ENCODE results near the gene HECTD3. TPM values are rescaled to one million over a fixed set of nuclear protein-coding genes. Genes with fewer than 3 reads are reported as not detected.

Gene HECTD3
- total and polyA plus RNA-seq, 9 of the 15 experiments (the other 6 are each of a cell fraction or from before 2014, with no cell fraction given), result 6.3 to 50.8 (median 18.9) TPM

GRCh38 chr1:45012639-45013278, 1.6 kb upstream of the HECTD3 start (continued):
- TF ChIP-seq, protein P1, sequence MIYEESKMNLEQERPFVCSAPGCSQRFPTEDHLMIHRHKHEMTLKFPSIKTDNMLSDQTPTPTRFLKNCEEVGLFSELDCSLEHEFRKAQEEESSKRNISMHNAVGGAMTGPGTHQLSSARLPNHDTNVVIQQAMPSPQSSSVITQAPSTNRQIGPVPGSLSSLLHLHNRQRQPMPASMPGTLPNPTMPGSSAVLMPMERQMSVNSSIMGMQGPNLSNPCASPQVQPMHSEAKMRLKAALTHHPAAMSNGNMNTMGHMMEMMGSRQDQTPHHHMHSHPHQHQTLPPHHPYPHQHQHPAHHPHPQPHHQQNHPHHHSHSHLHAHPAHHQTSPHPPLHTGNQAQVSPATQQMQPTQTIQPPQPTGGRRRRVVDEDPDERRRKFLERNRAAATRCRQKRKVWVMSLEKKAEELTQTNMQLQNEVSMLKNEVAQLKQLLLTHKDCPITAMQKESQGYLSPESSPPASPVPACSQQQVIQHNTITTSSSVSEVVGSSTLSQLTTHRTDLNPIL (CRISPR knock-in tag; IDR thresholded peaks at IDR 0.05), result no peak
- no peak for TF ChIP-seq PHF8 (IDR thresholded peaks at IDR 0.05; ENCODE audit: borderline replicate concordance, low read length)
- TF ChIP-seq NCOA6 (IDR thresholded peaks at IDR 0.05), result peak; percentile 62; the same call in 1 of the 2 replicates
- TF ChIP-seq KLF13 (tag; IDR thresholded peaks at IDR 0.05; ENCODE audit: borderline replicate concordance, low read depth), result no peak
- TF ChIP-seq, protein P2, sequence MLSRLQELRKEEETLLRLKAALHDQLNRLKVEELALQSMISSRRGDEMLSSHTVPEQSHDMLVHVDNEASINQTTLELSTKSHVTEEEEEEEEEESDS (CRISPR knock-in tag; IDR thresholded peaks at IDR 0.05), result no peak
- TF ChIP-seq KAT2B (IDR thresholded peaks at IDR 0.05; ENCODE audit: low read depth, low read length), result no peak
- no peak; the same call in 1 of the 2 replicates for TF ChIP-seq ELF1 (tag; IDR thresholded peaks at IDR 0.05)
- TF ChIP-seq ZNF518B (CRISPR knock-in tag; IDR thresholded peaks at IDR 0.05), result no peak
- TF ChIP-seq NR1H2 (CRISPR knock-in tag; IDR thresholded peaks at IDR 0.05), result 0 out of 2 replicates have a peak, but pooled peaks have one; percentile 78
- no peak; the same call in 1 of the 2 replicates for TF ChIP-seq HCFC1 (IDR thresholded peaks at IDR 0.05; ENCODE audit: low read depth, low read length)
- no peak for TF ChIP-seq NFATC3 (IDR thresholded peaks at IDR 0.05)
- no peak for TF ChIP-seq STAG1 (CRISPR knock-in tag; IDR thresholded peaks at IDR 0.05; ENCODE audit: borderline replicate concordance)
- peak; percentile 98 for TF ChIP-seq DPF2 (IDR thresholded peaks at IDR 0.05)
- TF ChIP-seq NR2C2 (CRISPR knock-in tag; IDR thresholded peaks at IDR 0.05), result 0 out of 2 replicates have a peak, but pooled peaks have one; percentile 22
- peak; percentile 87 for TF ChIP-seq NR2C2 (tag; IDR thresholded peaks at IDR 0.05)
- no peak for TF ChIP-seq ZNF140 (CRISPR knock-in tag; IDR thresholded peaks at IDR 0.05)
- peak; percentile 44; the same call in 1 of the 2 replicates for TF ChIP-seq ZNF263 (CRISPR knock-in tag; IDR thresholded peaks at IDR 0.05; ENCODE audit: borderline replicate concordance)
- TF ChIP-seq MCM5 (IDR thresholded peaks at IDR 0.05; ENCODE audit: low read depth), result no peak
- no peak for TF ChIP-seq IFI16 (CRISPR knock-in tag; IDR thresholded peaks at IDR 0.05)
- TF ChIP-seq, protein P3, sequence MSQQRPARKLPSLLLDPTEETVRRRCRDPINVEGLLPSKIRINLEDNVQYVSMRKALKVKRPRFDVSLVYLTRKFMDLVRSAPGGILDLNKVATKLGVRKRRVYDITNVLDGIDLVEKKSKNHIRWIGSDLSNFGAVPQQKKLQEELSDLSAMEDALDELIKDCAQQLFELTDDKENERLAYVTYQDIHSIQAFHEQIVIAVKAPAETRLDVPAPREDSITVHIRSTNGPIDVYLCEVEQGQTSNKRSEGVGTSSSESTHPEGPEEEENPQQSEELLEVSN (IDR thresholded peaks at IDR 0.05; ENCODE audit: borderline replicate concordance in 1 of 2, extremely low read depth in 1 of 2, insufficient read depth in 1 of 2, insufficient read length in 1 of 2, low read depth in 1 of 2, low read length in 1 of 2, poor library complexity in 1 of 2, severe bottlenecking in 1 of 2), result peak in 1 of 2 experiments; percentile 92
- TF ChIP-seq ZSCAN32 (CRISPR knock-in tag; IDR thresholded peaks at IDR 0.05), result no peak
- peak; percentile 83; the same call in 1 of the 2 replicates for TF ChIP-seq RUNX1 (IDR thresholded peaks at IDR 0.05; ENCODE audit: low read depth)
- no peak; the same call in 1 of the 2 replicates for TF ChIP-seq ZNF12 (CRISPR knock-in tag; IDR thresholded peaks at IDR 0.05)
- TF ChIP-seq ZKSCAN3 (CRISPR knock-in tag; IDR thresholded peaks at IDR 0.05), result no peak
